ENCODE results near the gene BCL11A. TPM values are rescaled to one million over a fixed set of nuclear protein-coding genes. Genes with fewer than 3 reads are reported as not detected.

The BCL11A gene
- total RNA-seq, 1 experiment from 2014 or later: 0.33 TPM

DNA sequence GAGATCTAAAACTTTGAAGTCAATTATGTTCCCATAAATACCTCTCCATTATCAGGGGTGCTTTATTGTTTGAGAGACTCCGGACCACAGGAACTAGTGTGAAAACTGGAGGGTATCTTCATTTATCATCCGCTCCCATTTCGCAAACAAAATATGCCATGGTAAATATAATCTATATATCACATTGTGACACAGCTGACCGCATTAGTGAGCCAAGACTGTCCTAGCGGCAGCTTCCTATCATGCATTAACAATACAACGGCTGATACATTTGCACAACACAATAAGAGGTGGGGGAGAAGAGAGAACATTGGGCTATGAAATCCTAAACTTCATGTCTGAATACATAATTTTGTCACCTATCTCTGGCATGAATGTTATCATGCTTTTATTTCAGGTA lies 29.5 kb downstream of the BCL11A start:
- DNase-seq (ENCODE audit: low read depth, low spot score): no peak
- Histone ChIP-seq H3K27me3 (ENCODE audit: control insufficient read depth, insufficient read depth, low read length) (peaks cover 14% of the 10 kb centered on the region; the same call in 1 of the 2 replicates), H3K9me3 (ENCODE audit: control insufficient read depth, insufficient read depth, low read depth, low read length) (no peaks in the 10 kb centered on the region), H3K27ac (ENCODE audit: low read length) (no peak overlapping the region), H3K4me3 (ENCODE audit: low read depth in 2 of 2, low read length in 2 of 2) (no peak overlapping the region), H3K36me3 (ENCODE audit: control insufficient read depth, insufficient read depth, low read length) (no peaks in the 10 kb centered on the region), H3K4me1 (ENCODE audit: control insufficient read depth, insufficient read depth, low read length) (no peaks in the 10 kb centered on the region; the same call in 1 of the 2 replicates)
- TF ChIP-seq POLR2AphosphoS5 (IDR thresholded peaks at IDR 0.05; ENCODE audit: low read depth, low read length) (no peak), SIN3A (IDR thresholded peaks at IDR 0.05; ENCODE audit: borderline replicate concordance, insufficient read depth, low read depth, low read length) (no peak), TCF7L2 (IDR thresholded peaks at IDR 0.05; ENCODE audit: low read depth, low read length) (no peak)
- TF ChIP-seq, protein P1, sequence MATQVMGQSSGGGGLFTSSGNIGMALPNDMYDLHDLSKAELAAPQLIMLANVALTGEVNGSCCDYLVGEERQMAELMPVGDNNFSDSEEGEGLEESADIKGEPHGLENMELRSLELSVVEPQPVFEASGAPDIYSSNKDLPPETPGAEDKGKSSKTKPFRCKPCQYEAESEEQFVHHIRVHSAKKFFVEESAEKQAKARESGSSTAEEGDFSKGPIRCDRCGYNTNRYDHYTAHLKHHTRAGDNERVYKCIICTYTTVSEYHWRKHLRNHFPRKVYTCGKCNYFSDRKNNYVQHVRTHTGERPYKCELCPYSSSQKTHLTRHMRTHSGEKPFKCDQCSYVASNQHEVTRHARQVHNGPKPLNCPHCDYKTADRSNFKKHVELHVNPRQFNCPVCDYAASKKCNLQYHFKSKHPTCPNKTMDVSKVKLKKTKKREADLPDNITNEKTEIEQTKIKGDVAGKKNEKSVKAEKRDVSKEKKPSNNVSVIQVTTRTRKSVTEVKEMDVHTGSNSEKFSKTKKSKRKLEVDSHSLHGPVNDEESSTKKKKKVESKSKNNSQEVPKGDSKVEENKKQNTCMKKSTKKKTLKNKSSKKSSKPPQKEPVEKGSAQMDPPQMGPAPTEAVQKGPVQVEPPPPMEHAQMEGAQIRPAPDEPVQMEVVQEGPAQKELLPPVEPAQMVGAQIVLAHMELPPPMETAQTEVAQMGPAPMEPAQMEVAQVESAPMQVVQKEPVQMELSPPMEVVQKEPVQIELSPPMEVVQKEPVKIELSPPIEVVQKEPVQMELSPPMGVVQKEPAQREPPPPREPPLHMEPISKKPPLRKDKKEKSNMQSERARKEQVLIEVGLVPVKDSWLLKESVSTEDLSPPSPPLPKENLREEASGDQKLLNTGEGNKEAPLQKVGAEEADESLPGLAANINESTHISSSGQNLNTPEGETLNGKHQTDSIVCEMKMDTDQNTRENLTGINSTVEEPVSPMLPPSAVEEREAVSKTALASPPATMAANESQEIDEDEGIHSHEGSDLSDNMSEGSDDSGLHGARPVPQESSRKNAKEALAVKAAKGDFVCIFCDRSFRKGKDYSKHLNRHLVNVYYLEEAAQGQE (IDR thresholded peaks at IDR 0.05; ENCODE audit: insufficient read depth in 1 of 2, low read depth in 2 of 2, low read length in 1 of 2): no peak
- TF ChIP-seq, protein P2, sequence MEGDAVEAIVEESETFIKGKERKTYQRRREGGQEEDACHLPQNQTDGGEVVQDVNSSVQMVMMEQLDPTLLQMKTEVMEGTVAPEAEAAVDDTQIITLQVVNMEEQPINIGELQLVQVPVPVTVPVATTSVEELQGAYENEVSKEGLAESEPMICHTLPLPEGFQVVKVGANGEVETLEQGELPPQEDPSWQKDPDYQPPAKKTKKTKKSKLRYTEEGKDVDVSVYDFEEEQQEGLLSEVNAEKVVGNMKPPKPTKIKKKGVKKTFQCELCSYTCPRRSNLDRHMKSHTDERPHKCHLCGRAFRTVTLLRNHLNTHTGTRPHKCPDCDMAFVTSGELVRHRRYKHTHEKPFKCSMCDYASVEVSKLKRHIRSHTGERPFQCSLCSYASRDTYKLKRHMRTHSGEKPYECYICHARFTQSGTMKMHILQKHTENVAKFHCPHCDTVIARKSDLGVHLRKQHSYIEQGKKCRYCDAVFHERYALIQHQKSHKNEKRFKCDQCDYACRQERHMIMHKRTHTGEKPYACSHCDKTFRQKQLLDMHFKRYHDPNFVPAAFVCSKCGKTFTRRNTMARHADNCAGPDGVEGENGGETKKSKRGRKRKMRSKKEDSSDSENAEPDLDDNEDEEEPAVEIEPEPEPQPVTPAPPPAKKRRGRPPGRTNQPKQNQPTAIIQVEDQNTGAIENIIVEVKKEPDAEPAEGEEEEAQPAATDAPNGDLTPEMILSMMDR (IDR thresholded peaks at IDR 0.05): no peak
- ATAC-seq: no peak
- ChIA-PET POLR2A (no interaction called here), CTCF (no interaction called here)
- in situ Hi-C loops (cut with HindIII; ENCODE audit: low pct_unique_long_range_greater_than_20kb, low sequenced_read_pairs): no loop called here
- BruUV-seq (replicated peaks): no TSS peak
- intact Hi-C loops (cut with micrococcal nuclease; ENCODE audit: unreplicated experiment): no loop called here

DNA sequence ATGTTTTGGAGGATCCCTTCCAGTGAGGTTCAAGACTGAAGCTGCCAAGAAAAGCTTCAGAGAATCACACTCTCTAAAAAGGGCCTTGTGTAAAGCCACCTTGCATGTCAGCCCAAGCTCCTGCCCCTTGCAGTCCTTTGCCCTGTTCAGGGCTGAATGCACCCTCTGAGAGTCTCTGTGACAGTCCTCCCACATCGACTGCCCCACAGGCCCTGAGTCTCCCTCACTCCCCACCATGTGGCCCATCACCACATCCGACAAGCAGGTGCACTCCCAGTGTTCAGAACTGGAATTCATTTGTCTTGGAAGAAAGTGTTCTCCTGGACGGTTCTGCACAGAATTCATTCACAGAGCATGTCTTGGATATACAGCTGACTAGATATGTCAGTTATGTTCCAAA lies 31.0 kb downstream of the BCL11A start:
- ChIA-PET CTCF (no interaction called here), POLR2A (no interaction called here)
- no peaks in the 10 kb centered on the region; the same call in 1 of the 2 replicates for H3K4me1 ChIP-seq (ENCODE audit: control insufficient read depth, insufficient read depth, low read length)
- intact Hi-C loops (cut with micrococcal nuclease; ENCODE audit: unreplicated experiment): no loop called here
- in situ Hi-C loops (cut with HindIII; ENCODE audit: low pct_unique_long_range_greater_than_20kb, low sequenced_read_pairs): no loop called here
- H3K9me3 ChIP-seq (ENCODE audit: control insufficient read depth, insufficient read depth, low read depth, low read length): no peaks in the 10 kb centered on the region
- no peak overlapping the region for H3K4me3 ChIP-seq (ENCODE audit: low read depth in 2 of 2, low read length in 2 of 2)
- DNase-seq (ENCODE audit: low read depth, low spot score): no peak
- peaks cover 14% of the 10 kb centered on the region; the same call in 1 of the 2 replicates for H3K27me3 ChIP-seq (ENCODE audit: control insufficient read depth, insufficient read depth, low read length)
- BruUV-seq (replicated peaks): no TSS peak
- ATAC-seq: no peak
- no peak overlapping the region for H3K27ac ChIP-seq (ENCODE audit: low read length)
- TF ChIP-seq, protein P1 (IDR thresholded peaks at IDR 0.05; ENCODE audit: insufficient read depth in 1 of 2, low read depth in 2 of 2, low read length in 1 of 2): no peak
- TF ChIP-seq, protein P2 (IDR thresholded peaks at IDR 0.05): no peak
- TF ChIP-seq POLR2AphosphoS5 (IDR thresholded peaks at IDR 0.05; ENCODE audit: low read depth, low read length) (no peak), TCF7L2 (IDR thresholded peaks at IDR 0.05; ENCODE audit: low read depth, low read length) (no peak), SIN3A (IDR thresholded peaks at IDR 0.05; ENCODE audit: borderline replicate concordance, insufficient read depth, low read depth, low read length) (no peak)
- H3K36me3 ChIP-seq (ENCODE audit: control insufficient read depth, insufficient read depth, low read length): no peaks in the 10 kb centered on the region
